ENCODE measurements around the gene HBM.

HBM gene

DNA sequence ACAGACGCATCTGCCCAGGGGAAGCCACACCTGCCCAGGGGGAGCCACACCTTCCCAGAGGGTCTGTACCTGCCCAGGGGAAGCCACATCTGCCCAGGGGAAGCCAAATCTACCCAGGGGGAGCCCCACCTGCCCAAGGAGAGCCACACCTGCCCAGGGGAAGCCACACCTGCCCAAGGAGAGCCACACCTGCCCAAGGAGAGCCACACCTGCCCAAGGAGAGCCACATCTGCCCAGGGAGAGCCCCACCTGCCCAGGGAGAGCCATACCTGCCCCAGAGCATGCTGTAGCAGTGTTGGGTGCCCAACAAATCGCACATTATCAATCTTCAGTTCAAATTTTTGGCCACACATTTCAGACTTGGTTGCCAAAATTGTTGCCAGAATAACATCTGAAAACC, 46.9 kb upstream of the HBM start:
- Histone ChIP-seq H4K20me1 (ENCODE audit: insufficient read depth, low read length) (peaks cover 7% of the 10 kb centered on the region; the same call in 1 of the 2 replicates), H2AFZ (ENCODE audit: low read depth, low read length) (no peak overlapping the region), H3K79me2 (ENCODE audit: low read length) (peaks cover 5% of the 10 kb centered on the region; the same call in 1 of the 2 replicates), H3K4me3 (ENCODE audit: low read length) (no peak overlapping the region), H3K4me2 (ENCODE audit: low read length) (no peak overlapping the region), H3K9ac (ENCODE audit: low read length) (no peak overlapping the region), H3K27me3 (ENCODE audit: low read depth, low read length) (no peaks in the 10 kb centered on the region), H3K27ac (ENCODE audit: low read length) (no peak overlapping the region), H3K4me1 (ENCODE audit: low read length) (no peaks in the 10 kb centered on the region), H3K36me3 (replicated peaks; ENCODE audit: low read depth, low read length) (peaks cover 26% of the 10 kb centered on the region), H3K9me3 (ENCODE audit: insufficient read depth, low read length) (no peaks in the 10 kb centered on the region)
- TF ChIP-seq, protein P1, sequence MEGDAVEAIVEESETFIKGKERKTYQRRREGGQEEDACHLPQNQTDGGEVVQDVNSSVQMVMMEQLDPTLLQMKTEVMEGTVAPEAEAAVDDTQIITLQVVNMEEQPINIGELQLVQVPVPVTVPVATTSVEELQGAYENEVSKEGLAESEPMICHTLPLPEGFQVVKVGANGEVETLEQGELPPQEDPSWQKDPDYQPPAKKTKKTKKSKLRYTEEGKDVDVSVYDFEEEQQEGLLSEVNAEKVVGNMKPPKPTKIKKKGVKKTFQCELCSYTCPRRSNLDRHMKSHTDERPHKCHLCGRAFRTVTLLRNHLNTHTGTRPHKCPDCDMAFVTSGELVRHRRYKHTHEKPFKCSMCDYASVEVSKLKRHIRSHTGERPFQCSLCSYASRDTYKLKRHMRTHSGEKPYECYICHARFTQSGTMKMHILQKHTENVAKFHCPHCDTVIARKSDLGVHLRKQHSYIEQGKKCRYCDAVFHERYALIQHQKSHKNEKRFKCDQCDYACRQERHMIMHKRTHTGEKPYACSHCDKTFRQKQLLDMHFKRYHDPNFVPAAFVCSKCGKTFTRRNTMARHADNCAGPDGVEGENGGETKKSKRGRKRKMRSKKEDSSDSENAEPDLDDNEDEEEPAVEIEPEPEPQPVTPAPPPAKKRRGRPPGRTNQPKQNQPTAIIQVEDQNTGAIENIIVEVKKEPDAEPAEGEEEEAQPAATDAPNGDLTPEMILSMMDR (IDR thresholded peaks at IDR 0.05; ENCODE audit: low read depth, low read length) = no peak
- TF ChIP-seq EZH2phosphoT487 (IDR thresholded peaks at IDR 0.05; ENCODE audit: low read depth) = no peak

- no peak overlapping the region for H3K4me2 ChIP-seq (ENCODE audit: low read length)
- H3K9me3 ChIP-seq (ENCODE audit: insufficient read depth, low read length) = no peaks in the 10 kb centered on the region
- H3K4me3 ChIP-seq (ENCODE audit: low read length) = no peak overlapping the region
- no peaks in the 10 kb centered on the region for H3K4me1 ChIP-seq (ENCODE audit: low read length)
- H3K9ac ChIP-seq (ENCODE audit: low read length) = no peak overlapping the region
- no peak overlapping the region for H3K27ac ChIP-seq (ENCODE audit: low read length)
- peaks cover 26% of the 10 kb centered on the region for H3K36me3 ChIP-seq (replicated peaks; ENCODE audit: low read depth, low read length)
- H2AFZ ChIP-seq (ENCODE audit: low read depth, low read length) = no peak overlapping the region
- peaks cover 5% of the 10 kb centered on the region; the same call in 1 of the 2 replicates for H3K79me2 ChIP-seq (ENCODE audit: low read length)
- no peaks in the 10 kb centered on the region for H3K27me3 ChIP-seq (ENCODE audit: low read depth, low read length)
- H4K20me1 ChIP-seq (ENCODE audit: insufficient read depth, low read length) = peaks cover 7% of the 10 kb centered on the region; the same call in 1 of the 2 replicates
- TF ChIP-seq EZH2phosphoT487 (IDR thresholded peaks at IDR 0.05; ENCODE audit: low read depth) = no peak
- TF ChIP-seq, protein P1 (IDR thresholded peaks at IDR 0.05; ENCODE audit: low read depth, low read length) = no peak
Observed at GRCh38 chr16:119295-119694, 46.5 kb upstream of the HBM start.

- Histone ChIP-seq H3K4me2 (ENCODE audit: low read length) (no peak overlapping the region), H4K20me1 (ENCODE audit: insufficient read depth, low read length) (peaks cover 7% of the 10 kb centered on the region; the same call in 1 of the 2 replicates), H3K36me3 (replicated peaks; ENCODE audit: low read depth, low read length) (peaks cover 26% of the 10 kb centered on the region), H3K4me3 (ENCODE audit: low read length) (no peak overlapping the region), H2AFZ (ENCODE audit: low read depth, low read length) (no peak overlapping the region), H3K4me1 (ENCODE audit: low read length) (no peaks in the 10 kb centered on the region), H3K9ac (ENCODE audit: low read length) (no peak overlapping the region), H3K27me3 (ENCODE audit: low read depth, low read length) (no peaks in the 10 kb centered on the region), H3K9me3 (ENCODE audit: insufficient read depth, low read length) (no peaks in the 10 kb centered on the region), H3K79me2 (ENCODE audit: low read length) (peaks cover 5% of the 10 kb centered on the region; the same call in 1 of the 2 replicates), H3K27ac (ENCODE audit: low read length) (no peak overlapping the region)
- TF ChIP-seq, protein P1 (IDR thresholded peaks at IDR 0.05; ENCODE audit: low read depth, low read length) = no peak
- TF ChIP-seq EZH2phosphoT487 (IDR thresholded peaks at IDR 0.05; ENCODE audit: low read depth) = no peak
Observed at GRCh38 chr16:119835-120491, 45.8 kb upstream of the HBM start.

GRCh38 chr16:120756-121155, 45.0 kb upstream of the HBM start:
- no peak overlapping the region for H3K4me3 ChIP-seq (ENCODE audit: low read length)
- H3K79me2 ChIP-seq (ENCODE audit: low read length) = peaks cover 5% of the 10 kb centered on the region; the same call in 1 of the 2 replicates
- H3K9me3 ChIP-seq (ENCODE audit: insufficient read depth, low read length) = no peaks in the 10 kb centered on the region
- no peak overlapping the region for H3K27ac ChIP-seq (ENCODE audit: low read length)
- no peak overlapping the region for H3K4me2 ChIP-seq (ENCODE audit: low read length)
- H4K20me1 ChIP-seq (ENCODE audit: insufficient read depth, low read length) = peaks cover 9% of the 10 kb centered on the region; the same call in 1 of the 2 replicates
- TF ChIP-seq, protein P1 (IDR thresholded peaks at IDR 0.05; ENCODE audit: low read depth, low read length) = no peak
- TF ChIP-seq EZH2phosphoT487 (IDR thresholded peaks at IDR 0.05; ENCODE audit: low read depth) = no peak
- H3K36me3 ChIP-seq (replicated peaks; ENCODE audit: low read depth, low read length) = peaks cover 24% of the 10 kb centered on the region
- H3K9ac ChIP-seq (ENCODE audit: low read length) = no peak overlapping the region
- H2AFZ ChIP-seq (ENCODE audit: low read depth, low read length) = no peak overlapping the region
- no peaks in the 10 kb centered on the region for H3K27me3 ChIP-seq (ENCODE audit: low read depth, low read length)
- H3K4me1 ChIP-seq (ENCODE audit: low read length) = no peaks in the 10 kb centered on the region

Data from OCI-LY3 (cell line).